ENCODE measurements around the gene PLTP. TPM values are rescaled to one million over a fixed set of nuclear protein-coding genes. Genes with fewer than 3 reads are reported as not detected.

PLTP gene
- total and polyA plus RNA-seq, 2 of the 13 experiments (the other 11 are each of a cell fraction or from before 2014, with no cell fraction given): 16.9 to 28.6 TPM

- no peak for TF ChIP-seq ZNF20 (CRISPR knock-in tag; IDR thresholded peaks at IDR 0.05)
- TF ChIP-seq BATF2 (CRISPR knock-in tag; IDR thresholded peaks at IDR 0.05): no peak
- TF ChIP-seq NKX3-1 (CRISPR knock-in tag; IDR thresholded peaks at IDR 0.05): no peak; the same call in 1 of the 2 replicates
- TF ChIP-seq MEIS1 (CRISPR knock-in tag; IDR thresholded peaks at IDR 0.05; ENCODE audit: borderline replicate concordance): no peak
- no peak for TF ChIP-seq MAF1 (CRISPR knock-in tag; IDR thresholded peaks at IDR 0.05; ENCODE audit: borderline replicate concordance)
- no peak for TF ChIP-seq ATAD3A (CRISPR knock-in tag; IDR thresholded peaks at IDR 0.05)
- TF ChIP-seq EHMT2 (IDR thresholded peaks at IDR 0.05; ENCODE audit: borderline replicate concordance, low read depth, low read length): no peak; the same call in 1 of the 2 replicates
- peak; percentile 99 for TF ChIP-seq ZNF580 (CRISPR knock-in tag; IDR thresholded peaks at IDR 0.05; ENCODE audit: borderline replicate concordance, low read depth)
- TF ChIP-seq HOXA7 (CRISPR knock-in tag; IDR thresholded peaks at IDR 0.05): no peak
- peak; percentile 77 for TF ChIP-seq ATF1 (CRISPR knock-in tag; IDR thresholded peaks at IDR 0.05)
- TF ChIP-seq KLF15 (CRISPR knock-in tag; IDR thresholded peaks at IDR 0.05; ENCODE audit: borderline replicate concordance): no peak; the same call in 1 of the 2 replicates
- peak; percentile 74; the same call in 1 of the 2 replicates for TF ChIP-seq ZBTB26 (CRISPR knock-in tag; IDR thresholded peaks at IDR 0.05; ENCODE audit: borderline replicate concordance)
- no peak for TF ChIP-seq DNMT3B (CRISPR knock-in tag; conservative IDR thresholded peaks at IDR 0.05)
- peak; percentile 98 for TF ChIP-seq HDAC2 (CRISPR knock-in tag; IDR thresholded peaks at IDR 0.05)
- TF ChIP-seq DMTF1 (CRISPR knock-in tag; IDR thresholded peaks at IDR 0.05): no peak
- TF ChIP-seq ZNF382 (CRISPR knock-in tag; IDR thresholded peaks at IDR 0.05; ENCODE audit: borderline replicate concordance): no peak
- TF ChIP-seq NFRKB (IDR thresholded peaks at IDR 0.05): no peak
- peak; percentile 93 for TF ChIP-seq AKAP8 (CRISPR knock-in tag; IDR thresholded peaks at IDR 0.05)
- no peak; the same call in 1 of the 2 replicates for TF ChIP-seq ZNF430 (CRISPR knock-in tag; IDR thresholded peaks at IDR 0.05)
- TF ChIP-seq ZNF570 (CRISPR knock-in tag; IDR thresholded peaks at IDR 0.05; ENCODE audit: borderline replicate concordance): peak; percentile 44; the same call in 1 of the 2 replicates
- TF ChIP-seq ZHX1 (CRISPR knock-in tag; IDR thresholded peaks at IDR 0.05; ENCODE audit: low read depth): no peak; the same call in 1 of the 2 replicates
- TF ChIP-seq ZNF773 (CRISPR knock-in tag; IDR thresholded peaks at IDR 0.05; ENCODE audit: borderline replicate concordance): no peak
Observed at GRCh38 chr20:45927071-45927878, 15.3 kb upstream of the PLTP start (continued).

All from HepG2 (cell line).